GM04504 (cell line): ENCODE measurements around the gene KCNJ6.
"Not testable (repeated sequence)": the region's sequence is repeated elsewhere in the genome, so short reads cannot be mapped to it uniquely, and the experiment has no call there.

Experiments used
- DNase-seq: peaks from one replicate; pipeline ENCODE4 v3.0.0-alpha.2; 2012; ENCODE audit warnings: low read depth

The KCNJ6 gene

GRCh38 chr21:37595944-37596343, 320.3 kb downstream of the KCNJ6 start:
- DNase-seq = no peak

DNA sequence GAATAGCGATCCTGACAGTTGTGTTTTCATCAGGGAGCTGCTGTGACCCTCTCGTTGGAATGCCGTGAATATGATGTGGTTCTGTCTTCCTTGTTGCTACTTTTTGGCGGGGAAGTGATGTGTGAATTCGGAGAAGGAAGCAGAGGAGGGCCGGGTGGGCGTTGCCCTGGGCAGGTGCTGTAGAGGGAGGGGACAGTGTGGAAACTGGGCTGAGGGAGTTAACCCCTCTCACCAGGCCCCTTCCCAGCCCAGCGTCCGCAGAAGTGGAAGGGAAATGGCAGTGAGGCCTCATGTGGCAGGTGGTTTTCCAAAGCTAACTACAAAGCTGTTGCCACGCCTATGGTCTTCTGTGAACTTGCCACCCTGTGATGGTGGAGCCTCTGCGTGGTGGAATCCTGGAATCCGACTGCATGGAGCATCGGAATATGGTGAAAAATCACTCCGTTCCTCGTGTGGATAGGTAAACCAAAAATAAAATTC, 321.7 kb downstream of the KCNJ6 start:
- DNase-seq = no peak

DNA sequence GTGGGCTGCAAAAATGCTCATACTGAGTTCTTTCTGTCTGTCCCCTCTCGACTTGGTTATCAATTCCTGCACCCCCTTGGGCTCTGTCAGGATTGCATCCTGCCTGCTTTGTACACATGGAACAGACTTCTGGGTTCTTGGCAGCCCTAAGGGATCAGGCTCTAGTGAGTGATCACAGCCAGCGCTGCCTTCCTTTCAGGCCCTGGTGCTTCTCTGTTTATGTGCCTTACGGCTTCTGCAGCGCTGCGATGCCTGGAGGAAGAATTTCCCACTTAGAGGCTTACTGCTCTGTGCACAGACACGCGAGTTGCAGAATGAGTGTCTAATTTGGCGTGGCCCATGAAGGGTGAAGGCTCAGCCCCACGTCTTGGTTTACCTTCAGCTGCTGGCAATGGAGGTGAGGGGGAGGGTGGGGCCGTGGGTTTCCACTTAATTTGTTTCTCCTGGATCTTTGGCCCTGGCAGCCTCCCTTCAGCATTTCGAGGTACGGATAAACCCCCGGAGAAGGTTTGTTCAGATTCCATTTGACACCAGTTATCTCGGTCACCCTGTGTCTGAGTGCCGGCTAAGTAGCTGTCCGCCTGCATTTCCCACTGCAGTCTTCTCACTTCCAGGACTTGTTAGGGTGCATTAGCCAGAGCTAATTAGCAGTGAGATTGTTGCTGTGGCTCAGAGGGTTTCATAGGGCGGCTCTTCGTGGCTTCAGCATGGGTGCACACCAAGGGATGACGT, 322.4 kb downstream of the KCNJ6 start:
- no peak for DNase-seq

DNA sequence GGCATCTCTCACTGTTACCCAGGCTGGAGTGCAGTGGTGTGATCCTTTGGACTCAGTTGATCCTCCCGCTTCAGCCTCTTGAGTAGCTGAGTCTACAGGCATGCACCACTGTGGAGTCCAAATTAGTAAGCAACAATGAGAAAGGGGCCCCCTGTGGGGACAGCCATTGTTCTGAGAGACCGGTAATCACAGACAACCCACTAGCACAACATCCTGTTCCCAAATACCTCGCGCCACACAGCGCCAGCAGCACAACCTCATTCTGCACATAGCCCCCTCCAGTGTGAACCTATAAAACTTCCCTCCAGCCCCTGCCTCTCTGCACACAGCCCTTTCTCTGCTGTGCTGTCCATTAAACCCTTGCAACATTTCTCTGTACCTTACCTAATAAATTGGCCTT, 323.2 kb downstream of the KCNJ6 start:
- DNase-seq = no peak

DNA sequence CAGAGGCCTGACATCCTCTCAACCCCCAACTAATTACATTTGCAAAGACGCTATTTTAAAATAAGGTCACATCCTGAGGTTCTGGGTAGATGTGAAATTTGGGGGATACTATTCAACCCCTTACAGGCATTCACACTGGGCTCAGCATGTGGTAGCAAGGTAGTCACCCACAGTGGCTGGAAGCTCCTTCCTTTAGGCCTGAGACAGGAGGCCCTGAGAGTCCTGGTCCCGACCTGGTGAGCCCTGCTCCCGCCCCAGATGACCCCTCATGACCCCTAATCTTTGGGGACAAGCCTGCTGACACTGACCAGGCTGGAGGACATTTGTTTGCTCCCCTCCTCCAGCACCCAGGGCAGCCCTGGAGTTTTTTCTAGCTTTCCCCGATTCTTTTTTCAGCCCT, 323.8 kb downstream of the KCNJ6 start:
- DNase-seq = no peak

DNA sequence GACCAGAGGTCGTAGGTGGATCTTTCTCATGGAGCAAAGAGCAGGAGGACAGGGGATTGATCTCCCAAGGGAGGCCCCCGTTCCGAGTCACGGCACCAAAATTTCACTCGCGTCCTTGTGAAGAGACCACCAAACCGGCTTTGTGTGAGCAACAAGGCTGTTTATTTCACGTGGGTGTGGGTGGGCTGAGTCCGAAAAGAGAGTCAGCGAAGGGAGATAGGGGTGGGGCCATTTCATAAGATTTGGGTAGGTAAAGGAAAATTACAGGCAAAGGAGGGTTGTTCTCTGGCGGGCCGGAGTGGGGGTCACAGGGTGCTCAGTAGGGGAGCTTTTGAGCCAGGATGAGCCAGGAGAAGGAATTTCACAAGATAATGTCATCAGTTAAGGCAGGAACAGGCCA, 324.3 kb downstream of the KCNJ6 start:
- not testable (repeated sequence) for DNase-seq

GRCh38 chr21:37590836-37591235, 325.4 kb downstream of the KCNJ6 start:
- DNase-seq = not testable (repeated sequence)

- not testable (repeated sequence) for DNase-seq
Observed at GRCh38 chr21:37588644-37589043, 327.6 kb downstream of the KCNJ6 start.

GRCh38 chr21:37587635-37588177, 328.6 kb downstream of the KCNJ6 start:
- DNase-seq = no peak

- no peak for DNase-seq
Observed at GRCh38 chr21:37587203-37587602, 329.1 kb downstream of the KCNJ6 start.

- peak; percentile 28 for DNase-seq
Observed at GRCh38 chr21:37582590-37582989, 333.7 kb downstream of the KCNJ6 start.

DNA sequence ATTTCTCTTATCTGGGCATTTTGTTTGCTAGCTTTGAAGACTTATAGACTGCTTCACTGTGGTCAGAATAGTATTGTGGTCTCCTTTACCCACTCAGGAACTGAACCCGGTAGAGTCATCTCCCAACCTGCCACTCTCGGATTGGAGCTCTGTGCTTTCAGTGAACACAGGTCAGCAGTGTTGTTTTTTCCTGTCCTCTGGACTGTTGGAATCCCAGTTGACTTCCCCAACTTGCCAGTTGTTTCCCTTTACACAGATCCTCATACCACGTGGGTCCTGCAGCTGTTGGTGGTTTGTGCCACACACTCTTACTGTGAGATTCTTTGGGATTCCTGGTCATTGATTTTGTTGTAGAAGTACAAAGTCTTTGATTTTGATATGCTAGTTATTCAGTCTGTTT, 335.6 kb downstream of the KCNJ6 start:
- DNase-seq = no peak

- no peak for DNase-seq
Observed at GRCh38 chr21:37579356-37579755, 336.9 kb downstream of the KCNJ6 start.

DNA sequence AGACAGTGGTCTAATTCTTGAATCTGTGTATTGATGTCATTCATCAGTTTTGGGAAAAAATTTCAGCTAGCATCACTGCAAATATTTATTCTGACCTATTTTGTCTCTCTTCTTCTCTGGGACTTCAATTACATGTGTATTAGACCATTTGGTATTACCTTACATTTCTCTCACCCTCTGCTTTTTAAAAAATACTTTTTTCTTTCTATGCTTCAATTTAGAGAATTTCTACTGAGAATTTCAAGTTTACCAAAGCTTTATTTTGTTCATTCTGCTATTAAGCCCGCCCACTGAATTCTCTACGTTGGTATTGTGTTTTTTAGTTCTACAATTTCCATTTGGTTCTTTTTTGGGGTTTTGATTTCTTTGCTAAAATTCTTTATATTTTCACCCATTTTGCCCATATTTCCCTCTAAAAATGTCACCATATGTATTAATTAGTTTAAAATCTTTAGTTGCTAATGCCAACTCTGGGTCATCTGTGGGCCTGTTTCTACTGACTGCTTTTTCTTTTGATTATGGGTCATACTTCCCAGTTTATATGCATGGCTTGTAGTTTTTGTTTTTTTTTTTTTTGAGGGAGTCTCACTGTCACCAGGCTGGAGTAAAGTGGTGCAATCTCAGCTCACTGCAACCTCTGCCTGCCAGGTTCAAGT, 337.7 kb downstream of the KCNJ6 start:
- DNase-seq = no peak

DNA sequence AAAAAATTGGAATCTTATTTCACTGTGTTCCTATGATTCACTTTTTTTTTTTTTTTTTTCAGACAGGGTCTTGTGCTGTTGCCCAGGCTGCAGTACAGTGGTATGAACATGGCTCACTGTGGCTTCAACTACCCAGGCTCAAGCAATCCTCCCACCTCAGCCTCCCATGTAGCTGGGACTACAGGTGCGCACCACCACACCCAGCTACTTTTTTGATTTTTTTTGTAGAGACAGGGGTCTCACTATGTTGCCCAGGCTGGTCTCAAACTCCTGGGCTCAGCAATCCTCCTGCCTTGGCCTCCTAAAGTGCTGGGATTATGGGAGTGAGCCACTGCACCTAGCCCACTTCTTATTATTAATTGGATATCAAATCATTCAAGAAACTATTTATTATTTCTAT, 339.3 kb downstream of the KCNJ6 start:
- DNase-seq = not testable (repeated sequence)

GRCh38 chr21:37575580-37575979, 340.7 kb downstream of the KCNJ6 start:
- no peak for DNase-seq

GRCh38 chr21:37574751-37575150, 341.5 kb downstream of the KCNJ6 start:
- DNase-seq = no peak

- DNase-seq = no peak
Observed at GRCh38 chr21:37574316-37574715, 341.9 kb downstream of the KCNJ6 start.

DNA sequence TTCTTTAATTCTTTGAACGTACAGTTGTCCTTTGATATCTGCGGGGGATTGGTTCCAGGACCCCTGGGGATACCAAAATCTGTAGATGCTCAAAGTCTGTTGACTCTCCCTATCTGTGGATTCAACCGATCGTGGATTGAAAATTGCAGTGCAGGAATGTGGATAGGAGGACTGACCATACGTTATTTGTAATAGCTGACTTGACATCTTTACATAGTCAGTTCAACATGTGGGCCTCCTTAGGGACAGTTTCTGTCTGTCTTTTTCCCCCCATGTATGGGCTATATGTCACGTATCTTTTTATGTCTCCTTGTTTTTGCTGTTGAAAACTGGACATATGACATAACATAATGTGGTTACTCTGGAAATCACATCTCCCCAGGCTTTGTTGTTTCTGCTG, 344.8 kb downstream of the KCNJ6 start:
- DNase-seq = no peak

DNA sequence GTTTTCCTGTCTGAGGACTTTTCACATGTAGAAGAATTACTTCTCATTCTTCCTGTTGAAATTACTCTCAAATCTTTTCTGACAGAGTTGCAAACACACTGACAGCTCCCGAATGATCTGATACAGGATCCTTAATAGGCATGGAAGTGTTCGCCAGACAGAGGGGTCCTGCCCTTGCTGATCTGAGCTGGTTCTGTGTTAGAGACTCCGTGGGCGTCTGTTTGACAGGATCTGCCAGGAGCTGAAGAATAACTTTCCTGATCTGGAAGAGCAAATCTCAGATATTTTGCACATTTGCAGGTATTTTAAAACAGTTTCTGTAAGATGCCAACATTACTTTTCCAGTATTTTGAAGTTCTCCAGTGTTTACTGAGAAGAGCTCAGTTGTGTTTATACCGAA, 347.3 kb downstream of the KCNJ6 start:
- no peak for DNase-seq

GRCh38 chr21:37568415-37568814, 347.8 kb downstream of the KCNJ6 start:
- no peak for DNase-seq

- DNase-seq = no peak
Observed at GRCh38 chr21:37566790-37567615, 349.3 kb downstream of the KCNJ6 start.
